Endothelial cell of umbilical vein (primary cell): ENCODE data around the gene ACSBG1. TPM values are rescaled to one million over a fixed set of nuclear protein-coding genes. Genes with fewer than 3 reads are reported as not detected.

ENCODE experiments used
- BruUV-seq: library from RNA; stranded (reverse); fragments of 400-500 nt; replicated peaks from 2 replicates; lab custom pipeline; 2021; lab: Mats Ljungman, UMichigan
- CTCF ChIA-PET: fragments of 300-600, 350-600 bp; sonication (Branson Sonifier 250); formaldehyde crosslinking; loops from one replicate; lab custom pipeline; 2021; ENCODE audit warnings: antibody characterized with exemption, inconsistent platforms; lab: Charles Lee
- POLR2A ChIA-PET: fragments of 300-600, 350-600 bp; sonication (Branson Sonifier 250); formaldehyde crosslinking; loops from one replicate; lab custom pipeline; 2021; ENCODE audit warnings: antibody characterized with exemption, inconsistent platforms; lab: Charles Lee
- DNase-seq: peaks from one replicate; pipeline ENCODE4 v3.0.0-alpha.2; 2011; ENCODE audit warnings: low read depth, low spot score
- FAIRE-seq: peaks from 2 replicates; lab custom pipeline; 2011; peaks lifted over from hg19 to GRCh38; lab: Jason Lieb, UNC
- H2AFZ ChIP-seq: 2 replicates; pipeline ENCODE4 v1.6.0; 2012; ENCODE audit warnings: low read depth, low read length, control low read depth, inconsistent platforms
- H3K27ac ChIP-seq: 2 replicates; pipeline ENCODE4 v1.5.1; 2011; ENCODE audit warnings: low read depth, mild to moderate bottlenecking, control low read depth, low read length, moderate library complexity; ENCODE audit not compliant: insufficient read depth
- H3K27me3 ChIP-seq, 2 experiments: 2 replicates each; pipeline versions ENCODE4 v1.6.0 to v1.6.1; 2011; ENCODE audit warnings: low read length in 2 of 2, mixed read lengths in 1 of 2; ENCODE audit not compliant: control insufficient read depth in 2 of 2, insufficient read depth in 2 of 2
- H3K36me3 ChIP-seq, 2 experiments: 2 replicates in 1 of 2; 3 replicates in 1 of 2; pipeline ENCODE4 v1.5.1; 2011; ENCODE audit warnings: low read length in 2 of 2, mild to moderate bottlenecking in 1 of 2, moderate library complexity in 1 of 2; ENCODE audit not compliant: control insufficient read depth in 2 of 2, insufficient read depth in 2 of 2; ENCODE audit errors: extremely low read depth in 1 of 2
- H3K4me1 ChIP-seq: 3 replicates; pipeline ENCODE4 v1.5.1; 2011; ENCODE audit warnings: mild to moderate bottlenecking, low read length; ENCODE audit not compliant: control insufficient read depth, insufficient read depth; ENCODE audit errors: extremely low read depth
- H3K4me2 ChIP-seq: 2 replicates; pipeline ENCODE4 v1.6.1; 2011; ENCODE audit warnings: low read length, control low read depth, mixed read lengths; ENCODE audit not compliant: insufficient read depth
- H3K4me3 ChIP-seq, 3 experiments: fragments of 200-600 bp in 1 of 3; sonication (generic), shearing (Covaris generic) in 1 of 3; replicated peaks in 1 of 3; 2 replicates each; pipeline ENCODE4 v1.5.1; 2011 to 2016; ENCODE audit warnings: control low read depth in 3 of 3, low read length in 3 of 3, mild to moderate bottlenecking in 2 of 3, inconsistent platforms in 1 of 3, low read depth in 1 of 3, moderate library complexity in 1 of 3; ENCODE audit not compliant: insufficient read depth in 1 of 3
- H3K79me2 ChIP-seq: 2 replicates; pipeline ENCODE4 v1.6.0; 2012; ENCODE audit warnings: low read length, inconsistent platforms; ENCODE audit not compliant: control insufficient read depth, insufficient read depth
- H3K9ac ChIP-seq: replicated peaks from 2 replicates; pipeline ENCODE3; 2011; ENCODE audit warnings: low read length, control low read depth; ENCODE audit not compliant: insufficient read depth; ENCODE audit errors: extremely low read depth
- H3K9me1 ChIP-seq: replicated peaks from 3 replicates; pipeline ENCODE4 v1.6.0; 2011; ENCODE audit warnings: mild to moderate bottlenecking, low read length; ENCODE audit not compliant: control insufficient read depth, insufficient read depth; ENCODE audit errors: extremely low read depth
- H3K9me3 ChIP-seq: replicated peaks from 2 replicates; pipeline ENCODE4 v1.5.1; 2012; ENCODE audit warnings: low read length, inconsistent platforms; ENCODE audit not compliant: control insufficient read depth, insufficient read depth
- H4K20me1 ChIP-seq: replicated peaks from 2 replicates; pipeline ENCODE3; 2011; ENCODE audit warnings: mild to moderate bottlenecking, low read length; ENCODE audit not compliant: control insufficient read depth, insufficient read depth; ENCODE audit errors: extremely low read depth
- EZH2 ChIP-seq: IDR thresholded peaks from 2 replicates; pipeline ENCODE4 v1.6.1; 2012; ENCODE audit warnings: borderline replicate concordance, low read depth, mild to moderate bottlenecking, moderate library complexity, low read length, inconsistent platforms; ENCODE audit not compliant: severe bottlenecking
- JUN ChIP-seq: IDR thresholded peaks from 2 replicates; pipeline ENCODE4 v1.6.1; 2011; ENCODE audit warnings: borderline replicate concordance, low read depth; ENCODE audit not compliant: insufficient read length, insufficient read depth
- MYC ChIP-seq: IDR thresholded peaks from one replicate; pipeline ENCODE4 v1.6.1; 2011; ENCODE audit warnings: mild to moderate bottlenecking, low read depth, low read length
- POLR2A ChIP-seq: IDR thresholded peaks from 2 replicates; pipeline ENCODE4 v1.6.1; 2012; ENCODE audit warnings: low read depth, mild to moderate bottlenecking, control low read depth, low read length
- POLR2AphosphoS5 ChIP-seq: IDR thresholded peaks from 2 replicates; pipeline ENCODE4 v1.6.1; 2012; ENCODE audit warnings: low read depth, mild to moderate bottlenecking, control low read depth, low read length, moderate library complexity; ENCODE audit not compliant: insufficient read depth
- dilution Hi-C: fragments of 300-500 bp; cut with MboI; formaldehyde crosslinking; loops from one replicate; pipeline ENCODE4 v1.15.0; 2019; ENCODE audit warnings: low sequenced_read_pairs; ENCODE audit not compliant: extremely low pct_ligation_motif_present
- intact Hi-C: fragments of 100-400 bp; cut with micrococcal nuclease; formaldehyde crosslinking; loops from one replicate; pipeline ENCODE4 v1.10.0; 2022
- polyA plus RNA-seq, 4 experiments: library from polyadenylated mRNA; depleted of rRNA in 3 of 4; stranded (reverse) in 3 of 4; unstranded in 1 of 4; fragments of >200 nt; gene quantifications; 2 replicates each; pipeline versions ENCODE4 v1.2.1 to v1.2.3, GENCODE V29; 2011 to 2012; ENCODE audit warnings: missing spikeins in 1 of 4
- total RNA-seq: library from RNA; stranded (reverse); gene quantifications from 2 replicates; pipeline ENCODE4 v1.2.3, GENCODE V29; 2021
- TF ChIP-seq, protein P1 (sequence below), 2 donors: IDR thresholded peaks; 1 replicate in 1 of 2; 2 replicates in 1 of 2; pipeline ENCODE4 v1.5.1; 2011; ENCODE audit warnings: low read length in 2 of 2, mild to moderate bottlenecking in 2 of 2, moderate library complexity in 2 of 2, control low read depth in 1 of 2, inconsistent platforms in 1 of 2, low read depth in 1 of 2; ENCODE audit not compliant: insufficient read depth in 1 of 2; ENCODE audit errors: extremely low read depth in 1 of 2
- TF ChIP-seq, protein P2 (sequence below): IDR thresholded peaks from 2 replicates; pipeline ENCODE4 v1.6.1; 2011; ENCODE audit not compliant: insufficient read depth, insufficient read length

ACSBG1 gene
- total and polyA plus RNA-seq, 2 donors (not counting 3 experiments of a cell fraction or from before 2014, with no cell fraction given): not detected

DNA sequence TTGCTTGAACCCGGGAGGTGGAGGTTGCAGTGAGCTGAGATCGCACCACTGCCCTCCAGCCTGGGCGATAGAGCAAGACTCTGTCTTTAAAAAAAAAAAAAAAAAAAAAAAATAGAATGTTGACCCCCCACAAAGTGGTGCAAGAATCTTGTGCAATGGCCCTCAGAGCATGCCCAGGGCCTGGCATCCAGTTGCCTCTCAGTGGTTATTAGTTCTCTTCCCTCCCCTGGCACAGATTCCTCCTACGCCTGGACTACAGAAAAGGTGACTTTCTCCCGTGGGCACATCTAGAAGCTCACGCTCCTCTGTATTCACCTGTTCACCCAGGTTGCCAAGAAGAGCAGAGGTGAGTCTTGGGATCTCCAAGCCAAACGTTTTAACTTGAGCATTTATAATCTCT is 36.7 kb downstream of the ACSBG1 start:
- Histone ChIP-seq H3K4me3 (no peak overlapping the region), H2AFZ (no peak overlapping the region), H3K27ac (no peak overlapping the region), H3K9me3 (no peaks in the 10 kb centered on the region), H3K4me1 (no peaks in the 10 kb centered on the region), H3K4me2 (no peak overlapping the region), H3K27me3 (no peaks in the 10 kb centered on the region), H4K20me1 (no peaks in the 10 kb centered on the region), H3K36me3 (no peaks in the 10 kb centered on the region), H3K79me2 (no peaks in the 10 kb centered on the region), H3K9me1 (no peaks in the 10 kb centered on the region), H3K9ac (no peak overlapping the region)
- ChIA-PET CTCF (interaction anchor here (0.6 to 8.4 kb wide), 2 partner anchors 85 to 260 kb away, joined by 7 to 195 read pairs; no protein-coding TSS in a partner anchor), POLR2A (no interaction called here)
- TF ChIP-seq MYC (no peak), JUN (no peak), POLR2AphosphoS5 (no peak), POLR2A (no peak), EZH2 (no peak)
- TF ChIP-seq, protein P1, sequence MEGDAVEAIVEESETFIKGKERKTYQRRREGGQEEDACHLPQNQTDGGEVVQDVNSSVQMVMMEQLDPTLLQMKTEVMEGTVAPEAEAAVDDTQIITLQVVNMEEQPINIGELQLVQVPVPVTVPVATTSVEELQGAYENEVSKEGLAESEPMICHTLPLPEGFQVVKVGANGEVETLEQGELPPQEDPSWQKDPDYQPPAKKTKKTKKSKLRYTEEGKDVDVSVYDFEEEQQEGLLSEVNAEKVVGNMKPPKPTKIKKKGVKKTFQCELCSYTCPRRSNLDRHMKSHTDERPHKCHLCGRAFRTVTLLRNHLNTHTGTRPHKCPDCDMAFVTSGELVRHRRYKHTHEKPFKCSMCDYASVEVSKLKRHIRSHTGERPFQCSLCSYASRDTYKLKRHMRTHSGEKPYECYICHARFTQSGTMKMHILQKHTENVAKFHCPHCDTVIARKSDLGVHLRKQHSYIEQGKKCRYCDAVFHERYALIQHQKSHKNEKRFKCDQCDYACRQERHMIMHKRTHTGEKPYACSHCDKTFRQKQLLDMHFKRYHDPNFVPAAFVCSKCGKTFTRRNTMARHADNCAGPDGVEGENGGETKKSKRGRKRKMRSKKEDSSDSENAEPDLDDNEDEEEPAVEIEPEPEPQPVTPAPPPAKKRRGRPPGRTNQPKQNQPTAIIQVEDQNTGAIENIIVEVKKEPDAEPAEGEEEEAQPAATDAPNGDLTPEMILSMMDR (IDR thresholded peaks at IDR 0.05; ENCODE audit: extremely low read depth in 1 of 2, insufficient read depth in 1 of 2, low read depth in 1 of 2, low read length in 2 of 2): no peak
- TF ChIP-seq, protein P2, sequence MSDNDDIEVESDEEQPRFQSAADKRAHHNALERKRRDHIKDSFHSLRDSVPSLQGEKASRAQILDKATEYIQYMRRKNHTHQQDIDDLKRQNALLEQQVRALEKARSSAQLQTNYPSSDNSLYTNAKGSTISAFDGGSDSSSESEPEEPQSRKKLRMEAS: no peak
- no TSS peak for BruUV-seq
- dilution Hi-C loops: no loop called here
- DNase-seq (no peak), FAIRE-seq (no peak)
- intact Hi-C loops: loop anchor here (5.0 kb wide), 1 partner anchor 65 kb away; the partner anchor contains the start of gene CIB2
